ENCODE measurements around the gene ARHGAP35. TPM values are rescaled to one million over a fixed set of nuclear protein-coding genes. Genes with fewer than 3 reads are reported as not detected.

Gene ARHGAP35
- polyA plus RNA-seq, 1 of the 3 experiments (the other 2 are of a cell fraction): 25.1 TPM

DNA sequence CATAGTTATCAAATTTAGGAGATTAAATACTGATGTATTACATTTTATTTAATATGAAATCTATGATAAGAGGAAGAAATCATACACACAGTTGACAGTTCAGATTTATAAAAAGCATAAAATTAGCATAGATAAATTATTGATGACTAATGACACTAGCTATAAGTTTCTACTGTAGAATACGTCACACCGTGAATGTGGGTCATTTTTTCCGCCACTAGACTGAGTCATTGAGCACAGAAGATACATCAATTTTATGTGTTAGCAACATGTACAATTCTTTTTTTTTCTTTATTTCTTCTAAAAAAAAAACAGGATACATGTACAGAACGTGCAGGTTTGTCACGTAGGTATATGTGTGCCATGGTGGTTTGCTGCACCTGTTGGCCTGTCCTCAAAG, 32.3 kb upstream of the ARHGAP35 start:
- POLR2A ChIA-PET: no interaction called here
- Histone ChIP-seq H3K79me2 (ENCODE audit: insufficient read depth) (no peaks in the 10 kb centered on the region), H2AFZ (ENCODE audit: low read depth) (no peak overlapping the region), H3K36me3 (replicated peaks in 1 of 2; ENCODE audit: control insufficient read depth in 1 of 2, insufficient read depth in 2 of 2, low read length in 1 of 2) (no peaks in the 10 kb centered on the region), H3F3A (replicated peaks; ENCODE audit: insufficient read depth) (peaks cover 33% of the 10 kb centered on the region), H3K27ac (ENCODE audit: low read depth in 2 of 2, low read length in 1 of 2) (peak overlapping the region; percentile 11 to 94; a peak in 3 of 4 replicates), H3K4me2 (no peak overlapping the region), H3K9me3 (no peaks in the 10 kb centered on the region), H3K9me2 (no peaks in the 10 kb centered on the region), H4K20me1 (ENCODE audit: insufficient read depth) (no peaks in the 10 kb centered on the region), H3K4me1 (ENCODE audit: control insufficient read depth in 1 of 2, insufficient read depth in 2 of 2, low read depth in 1 of 2, low read length in 1 of 2) (peaks cover 3% of the 10 kb centered on the region in 2 experiments; a peak in 1 of 4 replicates), H3K9ac (no peak overlapping the region), H3K27me3 (ENCODE audit: insufficient read depth) (no peaks in the 10 kb centered on the region), H3K4me3 (ENCODE audit: low read depth in 2 of 2, low read length in 1 of 2) (no peak overlapping the region)
- TF ChIP-seq, protein P1, sequence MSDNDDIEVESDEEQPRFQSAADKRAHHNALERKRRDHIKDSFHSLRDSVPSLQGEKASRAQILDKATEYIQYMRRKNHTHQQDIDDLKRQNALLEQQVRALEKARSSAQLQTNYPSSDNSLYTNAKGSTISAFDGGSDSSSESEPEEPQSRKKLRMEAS (IDR thresholded peaks at IDR 0.05; ENCODE audit: low read depth): no peak
- no peak for TF ChIP-seq FOXM1 (IDR thresholded peaks at IDR 0.05; ENCODE audit: low read depth)
- no peak for TF ChIP-seq SIN3A (IDR thresholded peaks at IDR 0.05; ENCODE audit: borderline replicate concordance, low read depth, low read length)
- TF ChIP-seq NFIC (IDR thresholded peaks at IDR 0.05; ENCODE audit: borderline replicate concordance): no peak
- 68% methylated on average over 5 of the region's 5 CpGs for WGBS (ENCODE audit: low lambda C conversion rate)
- CTCF ChIA-PET: interaction anchor here (1.5 to 1.7 kb wide), 2 partner anchors 37 to 44 kb away, joined by 3 to 4 read pairs; no protein-coding TSS in a partner anchor
- no peak for DNase-seq

DNA sequence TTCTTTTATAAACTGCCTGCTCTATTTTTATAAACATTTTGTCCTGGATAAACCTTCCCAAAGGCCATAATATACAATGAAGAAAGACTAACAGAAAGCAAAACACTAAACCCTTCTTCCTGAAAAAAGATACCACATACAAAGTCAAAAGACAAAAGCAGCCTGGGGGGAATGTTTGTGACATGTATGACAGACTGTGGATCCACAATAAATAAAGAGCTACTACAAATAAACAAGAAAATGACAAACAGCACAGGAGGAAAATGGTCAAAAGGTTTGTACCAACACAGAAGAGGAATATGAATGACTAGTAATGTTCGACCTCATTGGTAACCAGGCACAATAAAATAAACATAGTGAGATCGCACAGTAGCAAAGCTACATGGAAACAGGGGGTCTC, 29.9 kb upstream of the ARHGAP35 start:
- peak overlapping the region in 1 of 2 experiments; percentile 94; a peak in 1 of 4 replicates for H3K27ac ChIP-seq (ENCODE audit: low read depth in 2 of 2, low read length in 1 of 2)
- H3K27me3 ChIP-seq (ENCODE audit: insufficient read depth): no peaks in the 10 kb centered on the region
- H3K9me2 ChIP-seq: no peaks in the 10 kb centered on the region
- peaks cover 3% of the 10 kb centered on the region in 2 experiments; a peak in 1 of 4 replicates for H3K4me1 ChIP-seq (ENCODE audit: control insufficient read depth in 1 of 2, insufficient read depth in 2 of 2, low read depth in 1 of 2, low read length in 1 of 2)
- no peak overlapping the region for H3K4me2 ChIP-seq
- peaks cover 38% of the 10 kb centered on the region for H3F3A ChIP-seq (replicated peaks; ENCODE audit: insufficient read depth)
- DNase-seq: no peak
- no peaks in the 10 kb centered on the region for H3K79me2 ChIP-seq (ENCODE audit: insufficient read depth)
- no peak overlapping the region for H3K9ac ChIP-seq
- H4K20me1 ChIP-seq (ENCODE audit: insufficient read depth): no peaks in the 10 kb centered on the region
- H3K9me3 ChIP-seq: no peaks in the 10 kb centered on the region
- 91% methylated on average over 2 of the region's 2 CpGs for WGBS (ENCODE audit: low lambda C conversion rate)
- no peaks in the 10 kb centered on the region for H3K36me3 ChIP-seq (replicated peaks in 1 of 2; ENCODE audit: control insufficient read depth in 1 of 2, insufficient read depth in 2 of 2, low read length in 1 of 2)
- POLR2A ChIA-PET: interaction anchor here (0.7 kb wide), 1 partner anchor 192 kb away, joined by 3 read pairs; no protein-coding TSS in a partner anchor
- no peak for TF ChIP-seq FOXM1 (IDR thresholded peaks at IDR 0.05; ENCODE audit: low read depth)
- H2AFZ ChIP-seq (ENCODE audit: low read depth): no peak overlapping the region
- no peak overlapping the region for H3K4me3 ChIP-seq (ENCODE audit: low read depth in 2 of 2, low read length in 1 of 2)
- CTCF ChIA-PET: interaction anchor here (0.8 to 2.0 kb wide), 5 partner anchors 9 to 182 kb away, joined by 3 to 11 read pairs (median 4); partner anchors contain the start of gene AP2S1

DNA sequence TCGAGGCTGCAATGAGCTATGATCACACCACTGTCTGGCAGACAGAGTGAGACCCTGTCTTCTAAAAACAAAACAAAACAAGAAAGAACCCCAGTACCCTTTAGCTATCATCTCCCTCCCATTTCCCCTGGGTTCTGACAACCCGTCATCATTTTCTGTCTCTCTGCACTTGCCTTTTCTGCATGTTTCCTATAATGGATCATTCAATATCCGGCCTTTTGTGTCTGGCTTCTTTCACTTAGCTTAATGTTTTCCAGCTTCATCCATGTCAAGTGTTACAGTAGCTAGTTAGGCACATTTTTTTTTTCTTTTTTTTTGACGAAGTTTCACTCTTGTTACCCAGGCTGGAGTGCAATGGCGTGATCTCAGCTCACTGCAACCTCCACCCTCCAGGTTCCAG, 26.7 kb upstream of the ARHGAP35 start:
- Histone ChIP-seq H4K20me1 (ENCODE audit: insufficient read depth) (no peaks in the 10 kb centered on the region), H3K4me1 (ENCODE audit: control insufficient read depth in 1 of 2, insufficient read depth in 2 of 2, low read depth in 1 of 2, low read length in 1 of 2) (peaks cover 3% of the 10 kb centered on the region in 2 experiments; a peak in 1 of 4 replicates), H3K9me3 (no peaks in the 10 kb centered on the region), H3K27ac (ENCODE audit: low read depth in 2 of 2, low read length in 1 of 2) (peak overlapping the region in 1 of 2 experiments; percentile 56; a peak in 3 of 4 replicates), H3F3A (replicated peaks; ENCODE audit: insufficient read depth) (peaks cover 30% of the 10 kb centered on the region), H3K9ac (no peak overlapping the region), H3K4me2 (no peak overlapping the region), H3K79me2 (ENCODE audit: insufficient read depth) (no peaks in the 10 kb centered on the region), H3K4me3 (ENCODE audit: low read depth in 2 of 2, low read length in 1 of 2) (no peak overlapping the region), H3K27me3 (ENCODE audit: insufficient read depth) (no peaks in the 10 kb centered on the region), H3K36me3 (replicated peaks in 1 of 2; ENCODE audit: control insufficient read depth in 1 of 2, insufficient read depth in 2 of 2, low read length in 1 of 2) (peaks cover 4 to 7% of the 10 kb centered on the region in 2 experiments), H2AFZ (ENCODE audit: low read depth) (no peak overlapping the region), H3K9me2 (no peaks in the 10 kb centered on the region)
- no peak for TF ChIP-seq FOSL2 (IDR thresholded peaks at IDR 0.05; ENCODE audit: borderline replicate concordance, low read depth)
- no peak for TF ChIP-seq SIN3A (IDR thresholded peaks at IDR 0.05; ENCODE audit: borderline replicate concordance, low read depth, low read length)
- TF ChIP-seq FOXJ3 (CRISPR knock-in tag; IDR thresholded peaks at IDR 0.05): peak; percentile 75
- no peak for TF ChIP-seq YY1 (IDR thresholded peaks at IDR 0.05; ENCODE audit: low read depth)
- TF ChIP-seq, protein P2, sequence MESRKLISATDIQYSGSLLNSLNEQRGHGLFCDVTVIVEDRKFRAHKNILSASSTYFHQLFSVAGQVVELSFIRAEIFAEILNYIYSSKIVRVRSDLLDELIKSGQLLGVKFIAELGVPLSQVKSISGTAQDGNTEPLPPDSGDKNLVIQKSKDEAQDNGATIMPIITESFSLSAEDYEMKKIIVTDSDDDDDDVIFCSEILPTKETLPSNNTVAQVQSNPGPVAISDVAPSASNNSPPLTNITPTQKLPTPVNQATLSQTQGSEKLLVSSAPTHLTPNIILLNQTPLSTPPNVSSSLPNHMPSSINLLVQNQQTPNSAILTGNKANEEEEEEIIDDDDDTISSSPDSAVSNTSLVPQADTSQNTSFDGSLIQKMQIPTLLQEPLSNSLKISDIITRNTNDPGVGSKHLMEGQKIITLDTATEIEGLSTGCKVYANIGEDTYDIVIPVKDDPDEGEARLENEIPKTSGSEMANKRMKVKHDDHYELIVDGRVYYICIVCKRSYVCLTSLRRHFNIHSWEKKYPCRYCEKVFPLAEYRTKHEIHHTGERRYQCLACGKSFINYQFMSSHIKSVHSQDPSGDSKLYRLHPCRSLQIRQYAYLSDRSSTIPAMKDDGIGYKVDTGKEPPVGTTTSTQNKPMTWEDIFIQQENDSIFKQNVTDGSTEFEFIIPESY (IDR thresholded peaks at IDR 0.05; ENCODE audit: borderline replicate concordance, low read depth): no peak
- TF ChIP-seq, protein P3, sequence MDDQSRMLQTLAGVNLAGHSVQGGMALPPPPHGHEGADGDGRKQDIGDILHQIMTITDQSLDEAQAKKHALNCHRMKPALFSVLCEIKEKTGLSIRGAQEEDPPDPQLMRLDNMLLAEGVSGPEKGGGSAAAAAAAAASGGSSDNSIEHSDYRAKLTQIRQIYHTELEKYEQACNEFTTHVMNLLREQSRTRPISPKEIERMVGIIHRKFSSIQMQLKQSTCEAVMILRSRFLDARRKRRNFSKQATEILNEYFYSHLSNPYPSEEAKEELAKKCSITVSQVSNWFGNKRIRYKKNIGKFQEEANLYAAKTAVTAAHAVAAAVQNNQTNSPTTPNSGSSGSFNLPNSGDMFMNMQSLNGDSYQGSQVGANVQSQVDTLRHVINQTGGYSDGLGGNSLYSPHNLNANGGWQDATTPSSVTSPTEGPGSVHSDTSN (IDR thresholded peaks at IDR 0.05): 0 out of 2 replicates have a peak, but pooled peaks have one; percentile 21
- TF ChIP-seq MXI1 (IDR thresholded peaks at IDR 0.05; ENCODE audit: low read depth, low read length): peak; percentile 50; the same call in 1 of the 2 replicates
- TF ChIP-seq TAF1 (IDR thresholded peaks at IDR 0.05; ENCODE audit: borderline replicate concordance, low read depth, low read length): no peak
- TF ChIP-seq ELF1 (IDR thresholded peaks at IDR 0.05): no peak
- no peak for TF ChIP-seq MEF2A (IDR thresholded peaks at IDR 0.05; ENCODE audit: borderline replicate concordance, low read depth)
- TF ChIP-seq CHD2 (IDR thresholded peaks at IDR 0.05; ENCODE audit: low read length, partially characterized antibody): peak; percentile 41
- TF ChIP-seq EP300 (IDR thresholded peaks at IDR 0.05; ENCODE audit: borderline replicate concordance in 1 of 2, low read depth in 1 of 2, low read length in 1 of 2): peak in 1 of 2 experiments; percentile 85; a peak in 2 of 4 replicates
- peak; percentile 69 for TF ChIP-seq TCF12 (IDR thresholded peaks at IDR 0.05)
- TF ChIP-seq RAD21 (IDR thresholded peaks at IDR 0.05; ENCODE audit: low read length): no peak
- TF ChIP-seq RCOR1 (IDR thresholded peaks at IDR 0.05; ENCODE audit: low read length): peak; percentile 77; the same call in 1 of the 2 replicates
- TF ChIP-seq EZH2phosphoT487 (IDR thresholded peaks at IDR 0.05; ENCODE audit: borderline replicate concordance, low read depth): no peak
- WGBS (ENCODE audit: low lambda C conversion rate): 50% methylated on average over 5 of the region's 5 CpGs
- ChIA-PET CTCF (interaction anchor here (0.8 to 1.9 kb wide), 5 partner anchors 13 to 85 kb away, joined by 3 to 10 read pairs (median 4); partner anchors contain the start of gene SLC1A5), POLR2A (interaction anchor here (0.6 to 1.4 kb wide), 2 partner anchors 46 to 401 kb away, joined by 3 to 6 read pairs; partner anchors contain the start of gene SLC1A5)
- DNase-seq: peak; percentile 74
